Ishikawa (cell line): ENCODE measurements around the gene PLXNA2.

Experiments used
- CEBPB ChIP-seq: IDR thresholded peaks from 2 replicates; pipeline ENCODE4 v1.6.1; 2012
- CREB1 ChIP-seq: IDR thresholded peaks from 2 replicates; pipeline ENCODE4 v1.6.1; 2012; ENCODE audit warnings: low read depth
- EGR1 ChIP-seq: IDR thresholded peaks from 2 replicates; pipeline ENCODE4 v1.6.1; 2012
- EP300 ChIP-seq: IDR thresholded peaks from 2 replicates; pipeline ENCODE4 v1.6.1; 2012; ENCODE audit warnings: borderline replicate concordance
- FOXM1 ChIP-seq: IDR thresholded peaks from 2 replicates; pipeline ENCODE4 v1.6.1; 2012; ENCODE audit warnings: low read depth, borderline replicate concordance
- NFIC ChIP-seq: IDR thresholded peaks from 2 replicates; pipeline ENCODE4 v1.6.1; 2012
- RAD21 ChIP-seq: IDR thresholded peaks from 2 replicates; pipeline ENCODE4 v1.6.1; 2012; ENCODE audit warnings: low read depth
- REST ChIP-seq: IDR thresholded peaks from 2 replicates; pipeline ENCODE4 v1.6.1; 2012; ENCODE audit warnings: low read depth, mild to moderate bottlenecking
- TAF1 ChIP-seq: IDR thresholded peaks from 2 replicates; pipeline ENCODE4 v1.6.1; 2012; ENCODE audit warnings: low read depth, mild to moderate bottlenecking
- TCF12 ChIP-seq: IDR thresholded peaks from 2 replicates; pipeline ENCODE4 v1.6.1; 2012; ENCODE audit warnings: low read depth
- TEAD4 ChIP-seq: IDR thresholded peaks from 2 replicates; pipeline ENCODE4 v1.6.1; 2012
- YY1 ChIP-seq: IDR thresholded peaks from 2 replicates; pipeline ENCODE4 v1.6.1; 2012; ENCODE audit warnings: low read depth
- ZBTB7A ChIP-seq: IDR thresholded peaks from 2 replicates; pipeline ENCODE4 v1.6.1; 2012; ENCODE audit warnings: low read depth
- TF ChIP-seq, protein P1 (sequence below): IDR thresholded peaks from 2 replicates; pipeline ENCODE4 v1.6.1; 2012
- TF ChIP-seq, protein P2 (sequence below): IDR thresholded peaks from 2 replicates; pipeline ENCODE4 v1.6.1; 2012

Gene PLXNA2

GRCh38 chr1:208045463-208046260 lies 198.5 kb downstream of the PLXNA2 start:
- TF ChIP-seq REST (no peak), RAD21 (peak; percentile 14; the same call in 1 of the 2 replicates)

DNA sequence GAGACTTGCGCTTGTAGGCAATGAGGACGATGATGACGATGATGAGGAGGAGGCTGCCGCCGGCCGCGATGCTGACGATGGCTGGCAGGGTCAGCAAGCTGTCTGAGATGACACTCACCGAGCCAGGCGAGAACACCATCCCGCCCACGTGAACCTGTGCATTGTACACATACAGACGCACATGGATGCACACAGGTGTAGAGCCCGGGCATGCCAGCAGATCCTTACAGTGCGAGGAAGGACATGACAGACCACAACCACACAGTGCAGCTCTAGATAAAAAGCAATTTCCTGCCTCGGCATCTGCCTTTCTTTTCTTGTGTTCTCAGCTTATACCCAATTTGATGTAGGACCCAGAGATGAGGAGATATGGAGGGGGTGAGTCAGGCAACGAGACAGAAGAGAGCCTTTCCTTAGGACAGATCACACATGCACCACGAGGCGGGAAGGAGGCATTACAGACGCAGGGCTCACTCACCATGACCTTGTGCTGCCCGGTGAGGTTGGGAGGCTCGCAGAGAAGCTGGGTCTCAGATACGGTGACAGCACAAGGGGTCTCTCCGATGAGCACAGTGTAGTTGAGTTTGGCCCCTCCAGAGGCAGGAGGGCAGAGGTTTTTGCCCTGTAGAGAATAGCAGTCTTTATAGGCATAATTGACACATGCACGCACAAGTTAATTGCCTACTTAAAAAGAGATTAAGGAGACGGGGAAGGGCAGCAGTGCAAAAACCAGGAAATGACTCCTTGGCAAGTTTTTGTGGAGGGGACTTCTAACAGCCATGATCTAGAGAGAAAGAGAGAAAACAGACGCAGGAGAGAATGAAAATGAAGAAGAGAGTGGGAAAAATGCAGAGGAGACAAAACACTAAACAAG lies 199.4 kb downstream of the PLXNA2 start:
- TF ChIP-seq TCF12 = no peak
- TF ChIP-seq, protein P1, sequence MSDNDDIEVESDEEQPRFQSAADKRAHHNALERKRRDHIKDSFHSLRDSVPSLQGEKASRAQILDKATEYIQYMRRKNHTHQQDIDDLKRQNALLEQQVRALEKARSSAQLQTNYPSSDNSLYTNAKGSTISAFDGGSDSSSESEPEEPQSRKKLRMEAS = no peak
- no peak for TF ChIP-seq ZBTB7A
- TF ChIP-seq EP300 = no peak
- TF ChIP-seq FOXM1 = no peak
- TF ChIP-seq CREB1 = no peak
- TF ChIP-seq RAD21 = no peak
- no peak for TF ChIP-seq REST
- no peak for TF ChIP-seq EGR1
- no peak for TF ChIP-seq TEAD4

DNA sequence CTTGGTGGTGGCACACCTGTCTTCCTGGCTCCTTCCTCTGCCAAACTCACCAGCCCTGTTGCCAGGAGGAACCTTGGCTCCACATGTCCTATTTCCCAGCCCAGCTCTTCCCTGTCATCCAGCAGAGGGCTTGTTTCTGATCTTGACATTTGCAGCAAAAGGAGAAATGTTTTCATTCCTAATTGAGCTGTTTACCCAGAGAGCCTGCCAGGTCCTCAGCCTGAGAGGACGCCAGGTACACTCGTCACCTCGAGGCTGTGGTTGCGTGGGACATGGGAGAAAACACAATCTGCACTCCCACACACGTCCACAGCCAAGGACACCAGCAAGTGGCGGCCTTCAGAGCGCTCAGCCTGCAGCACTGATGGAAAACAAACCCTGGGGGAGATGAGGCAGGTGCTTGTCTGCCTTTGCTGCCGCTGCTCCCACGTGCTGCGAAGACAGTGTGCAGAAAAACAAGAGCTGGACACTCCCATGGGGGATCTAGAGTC lies 200.4 kb downstream of the PLXNA2 start:
- TF ChIP-seq, protein P1 = no peak
- TF ChIP-seq FOXM1 = no peak

DNA sequence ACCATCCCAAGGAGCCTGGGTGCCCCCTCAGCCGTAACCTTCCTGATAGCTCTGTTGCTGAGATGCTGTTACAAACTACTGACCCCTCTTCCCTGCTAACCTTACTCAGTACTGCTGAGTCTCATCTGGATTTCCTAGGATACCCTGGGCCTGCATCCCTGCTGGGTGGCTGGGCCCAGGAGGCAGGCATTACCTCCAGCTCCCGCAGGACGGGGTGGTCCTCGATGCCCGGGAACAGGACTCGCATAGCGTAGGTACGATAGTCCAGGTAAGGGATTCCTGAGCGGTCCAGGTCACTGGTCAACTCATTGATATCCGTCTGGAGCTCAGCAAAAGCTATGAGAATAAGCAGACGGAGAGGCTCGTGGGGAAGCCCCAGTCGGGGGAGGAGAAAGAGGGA lies 201.3 kb downstream of the PLXNA2 start:
- TF ChIP-seq CREB1 = no peak
- no peak for TF ChIP-seq RAD21
- TF ChIP-seq YY1 = no peak
- no peak for TF ChIP-seq ZBTB7A
- TF ChIP-seq, protein P2, sequence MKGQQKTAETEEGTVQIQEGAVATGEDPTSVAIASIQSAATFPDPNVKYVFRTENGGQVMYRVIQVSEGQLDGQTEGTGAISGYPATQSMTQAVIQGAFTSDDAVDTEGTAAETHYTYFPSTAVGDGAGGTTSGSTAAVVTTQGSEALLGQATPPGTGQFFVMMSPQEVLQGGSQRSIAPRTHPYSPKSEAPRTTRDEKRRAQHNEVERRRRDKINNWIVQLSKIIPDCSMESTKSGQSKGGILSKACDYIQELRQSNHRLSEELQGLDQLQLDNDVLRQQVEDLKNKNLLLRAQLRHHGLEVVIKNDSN = no peak
- no peak for TF ChIP-seq REST
- no peak for TF ChIP-seq EP300
- no peak for TF ChIP-seq NFIC

GRCh38 chr1:208042041-208042615 lies 202.1 kb downstream of the PLXNA2 start:
- no peak for TF ChIP-seq ZBTB7A

DNA sequence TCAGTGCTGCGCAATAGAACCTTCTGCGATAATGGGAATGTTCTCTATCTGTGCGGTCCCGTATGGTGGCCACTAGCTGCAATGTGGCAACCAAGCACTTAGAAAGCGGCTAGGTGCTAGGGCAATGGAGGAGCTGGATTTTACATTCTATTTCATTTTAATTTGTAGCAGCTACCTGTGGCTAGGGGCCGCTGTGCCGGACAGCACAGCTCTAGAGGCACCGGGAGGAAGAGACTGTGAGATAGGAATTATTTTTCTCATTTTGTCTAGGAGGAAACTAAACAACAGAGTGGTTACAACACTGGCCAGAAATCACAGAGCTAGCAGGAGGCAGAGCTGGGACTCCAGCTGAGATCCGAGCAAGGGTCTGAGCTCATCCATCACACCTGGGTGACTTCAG lies 202.7 kb downstream of the PLXNA2 start:
- TF ChIP-seq FOXM1 (no peak), TCF12 (no peak), CEBPB (no peak), YY1 (no peak), REST (no peak), EP300 (no peak), TAF1 (no peak), NFIC (no peak), RAD21 (no peak), EGR1 (no peak), CREB1 (no peak), TEAD4 (no peak), ZBTB7A (no peak)
- TF ChIP-seq, protein P2 = no peak
- TF ChIP-seq, protein P1 = no peak
